Measurements from ENCODE around the gene CTAGE6. TPM values are rescaled to one million over a fixed set of nuclear protein-coding genes. Genes with fewer than 3 reads are reported as not detected.
"Not testable (repeated sequence)": the region's sequence is repeated elsewhere in the genome, so short reads cannot be mapped to it uniquely, and the experiment has no call there.

CTAGE6 gene
- total RNA-seq, 4 donors from 2014 or later, result 1.5 to 2.9 (median 1.7) TPM; not detected in 1

DNA sequence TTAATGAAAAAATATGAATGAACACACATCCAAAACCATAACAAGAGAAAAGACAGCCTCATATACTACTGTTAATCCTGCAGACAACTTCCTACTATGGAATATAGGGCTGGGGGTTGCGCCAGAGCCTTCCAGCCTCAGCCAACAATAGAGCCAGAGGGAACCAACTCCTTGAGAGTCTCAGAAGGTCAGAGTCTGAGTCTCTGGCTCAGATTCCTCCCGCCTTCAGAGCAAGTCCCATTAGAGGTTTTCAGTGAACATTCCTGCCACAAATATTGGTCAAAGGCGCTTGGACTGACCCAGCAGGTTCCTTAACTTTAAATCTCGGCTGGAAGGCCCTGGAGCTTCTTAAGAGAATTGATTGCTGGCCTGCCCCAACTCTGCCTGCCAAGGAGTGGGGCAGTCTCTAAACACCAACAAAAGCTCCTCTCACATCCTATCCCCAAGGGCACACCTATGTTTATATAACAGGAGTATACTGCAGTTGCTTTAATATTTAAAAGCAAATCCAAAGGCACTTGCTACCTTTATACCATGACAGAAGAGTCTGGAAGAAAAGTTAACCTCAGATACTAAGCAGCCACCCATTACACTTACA, 45.7 kb downstream of the CTAGE6 start:
- H3K27me3 ChIP-seq, DNase-seq, H3K27ac ChIP-seq, H3K9me3 ChIP-seq, H3K4me3 ChIP-seq, H3K4me1 ChIP-seq, H3K36me3 ChIP-seq: not testable (repeated sequence)

- H3K27ac ChIP-seq, H3K4me3 ChIP-seq, DNase-seq, H3K27me3 ChIP-seq, H3K9me3 ChIP-seq, H3K4me1 ChIP-seq, H3K36me3 ChIP-seq: not testable (repeated sequence)
These were observed 47.6 kb downstream of the CTAGE6 start for GRCh38 chr7:143709895-143710294.

Small RNA genes lying within 50 kb of the gene (small RNA-seq; reads per million reads assigned to genes)
- 0 reads per million in 2 donors for gene RNU6-267P

Other genes with a start within 250 kb of the CTAGE6 start
- gene CTAGE15, start 185.9 kb downstream of the CTAGE6 start, total RNA-seq, result 10 to 100 TPM in 1 of 4 donors, 1 to 10 TPM in 1, under 1 TPM in 1, not detected in 1; 0.70 to 11.6 (median 3.4) TPM
- gene TCAF2, start 136.7 kb downstream of the CTAGE6 start, total RNA-seq, result 10 to 100 TPM in 1 of 4 donors, 1 to 10 TPM in 3; 1.7 to 19.8 (median 5.0) TPM
- gene TCAF1, start 144.5 kb upstream of the CTAGE6 start, total RNA-seq, result 10 to 100 TPM; 21.8 to 33.8 (median 24.4) TPM
- not detected for gene OR2F2, start 177.5 kb upstream of the CTAGE6 start, total RNA-seq
- gene OR2F1, start 197.1 kb upstream of the CTAGE6 start, total RNA-seq, result not detected
- not detected for gene OR6B1, start 242.6 kb upstream of the CTAGE6 start, total RNA-seq